Neural progenitor cell (in vitro differentiated cells): ENCODE measurements around the gene SGSM2. TPM values are rescaled to one million over a fixed set of nuclear protein-coding genes. Genes with fewer than 3 reads are reported as not detected.

Experiments used
- DNase-seq: peaks from one replicate; pipeline ENCODE4 v3.0.0-alpha.2; 2016; ENCODE audit warnings: low spot score
- H2AFZ ChIP-seq: fragments of 200-600 bp; sonication (generic); replicated peaks from 2 replicates; pipeline ENCODE4 v1.6.1; 2016; ENCODE audit warnings: antibody characterized with exemption
- H3F3A ChIP-seq: fragments of 200-600 bp; sonication (generic); 2 replicates; pipeline ENCODE4 v1.6.1; 2016; ENCODE audit warnings: antibody characterized with exemption, low read depth
- H3K27ac ChIP-seq: fragments of 200-600 bp; sonication (generic); 2 replicates; pipeline ENCODE4 v1.5.1; 2016; ENCODE audit warnings: mild to moderate bottlenecking
- H3K27me3 ChIP-seq: fragments of 200-600 bp; sonication (generic); 2 replicates; pipeline ENCODE4 v1.6.1; 2016; ENCODE audit warnings: mild to moderate bottlenecking, moderate library complexity
- H3K36me3 ChIP-seq: fragments of 200-600 bp; sonication (generic); 2 replicates; pipeline ENCODE4 v1.5.1; 2016
- H3K4me1 ChIP-seq: fragments of 200-600 bp; sonication (generic); 2 replicates; pipeline ENCODE4 v1.6.1; 2016; ENCODE audit warnings: mixed run types
- H3K4me2 ChIP-seq: fragments of 200-600 bp; sonication (generic); 2 replicates; pipeline ENCODE4 v1.6.1; 2016
- H3K4me3 ChIP-seq: fragments of 200-600 bp; sonication (generic); 2 replicates; pipeline ENCODE4 v1.5.1; 2016
- H3K79me2 ChIP-seq: fragments of 200-600 bp; sonication (generic); 2 replicates; pipeline ENCODE4 v1.6.1; 2016; ENCODE audit warnings: low read depth
- H3K9ac ChIP-seq: fragments of 200-600 bp; sonication (generic); 2 replicates; pipeline ENCODE4 v1.6.1; 2016
- H3K9me3 ChIP-seq: fragments of 200-600 bp; sonication (generic); 2 replicates; pipeline ENCODE4 v1.5.1; 2016; ENCODE audit warnings: low read depth
- H4K20me1 ChIP-seq: fragments of 200-600 bp; sonication (generic); 2 replicates; pipeline ENCODE4 v1.6.1; 2016; ENCODE audit warnings: low read depth
- H3K27ac Mint-ChIP-seq: 3 replicates; pipeline ENCODE4 v1.8.0; 2021; ENCODE audit warnings: mixed read lengths
- H3K27me3 Mint-ChIP-seq: 2 replicates; pipeline ENCODE4 v1.8.0; 2022; ENCODE audit warnings: low read depth, mild to moderate bottlenecking, inconsistent platforms, moderate library complexity, mixed read lengths; ENCODE audit not compliant: insufficient read depth
- H3K36me3 Mint-ChIP-seq: 3 replicates; pipeline ENCODE4 v1.8.0; 2021; ENCODE audit warnings: mixed read lengths
- H3K4me1 Mint-ChIP-seq: 3 replicates; pipeline ENCODE4 v1.8.0; 2021; ENCODE audit warnings: mixed read lengths
- H3K4me3 Mint-ChIP-seq: 3 replicates; pipeline ENCODE4 v1.8.0; 2021; ENCODE audit warnings: mild to moderate bottlenecking, moderate library complexity, mixed read lengths
- H3K9me3 Mint-ChIP-seq: 3 replicates; pipeline ENCODE4 v1.8.0; 2020; ENCODE audit warnings: mixed read lengths
- CTCF ChIP-seq: fragments of 200-600 bp; sonication (generic); IDR thresholded peaks from 2 replicates; pipeline ENCODE4 v1.5.1; 2017; ENCODE audit warnings: antibody characterized with exemption, mild to moderate bottlenecking
- EZH2 ChIP-seq: fragments of 200-600 bp; sonication (generic); IDR thresholded peaks from 2 replicates; pipeline ENCODE4 v1.6.1; 2017; ENCODE audit warnings: antibody characterized with exemption, mild to moderate bottlenecking, moderate library complexity
- EZH2phosphoT487 ChIP-seq: fragments of 200-600 bp; sonication (generic); IDR thresholded peaks from 2 replicates; pipeline ENCODE4 v1.6.1; 2017; ENCODE audit warnings: antibody characterized with exemption
- total RNA-seq: library from RNA; depleted of rRNA; stranded (reverse); fragments of >200 nt; gene quantifications from 2 replicates; pipeline ENCODE4 v1.2.3, GENCODE V29; 2015; ENCODE audit warnings: low replicate concordance

Gene SGSM2
- total RNA-seq, 1 donor from 2014 or later, result 39.0 TPM

- Histone ChIP-seq H3K4me3 (no peak overlapping the region), H4K20me1 (no peaks in the 10 kb centered on the region), H3K79me2 (no peaks in the 10 kb centered on the region), H3K27ac (no peak overlapping the region), H2AFZ (no peak overlapping the region), H3F3A (peaks cover 4% of the 10 kb centered on the region), H3K4me2 (no peak overlapping the region), H3K4me1 (no peaks in the 10 kb centered on the region), H3K9ac (no peak overlapping the region), H3K9me3 (no peaks in the 10 kb centered on the region), H3K27me3 (no peaks in the 10 kb centered on the region), H3K36me3 (no peaks in the 10 kb centered on the region)
- Mint-ChIP-seq H3K27ac (no peak overlapping the region), H3K4me1 (peaks cover 14% of the 10 kb centered on the region), H3K27me3 (peaks cover under 1% of the 10 kb centered on the region), H3K9me3 (no peaks in the 10 kb centered on the region), H3K4me3 (no peak overlapping the region), H3K36me3 (peaks cover 6% of the 10 kb centered on the region)
- DNase-seq, result no peak
- TF ChIP-seq EZH2 (no peak), EZH2phosphoT487 (no peak), CTCF (no peak)
Observed at GRCh38 chr17:2362016-2362415, 24.7 kb downstream of the SGSM2 start.

GRCh38 chr17:2362416-2362815 is 25.1 kb downstream of the SGSM2 start:
- Mint-ChIP-seq H3K27ac (no peak overlapping the region), H3K9me3 (no peaks in the 10 kb centered on the region), H3K36me3 (peaks cover 6% of the 10 kb centered on the region), H3K4me1 (peaks cover 15% of the 10 kb centered on the region), H3K27me3 (peaks cover 2% of the 10 kb centered on the region), H3K4me3 (no peak overlapping the region)
- no peak overlapping the region for H3K4me3 ChIP-seq
- no peak overlapping the region for H3K9ac ChIP-seq
- H3K27me3 ChIP-seq, result no peaks in the 10 kb centered on the region
- H4K20me1 ChIP-seq, result no peaks in the 10 kb centered on the region
- no peaks in the 10 kb centered on the region for H3K9me3 ChIP-seq
- no peaks in the 10 kb centered on the region for H3K4me1 ChIP-seq
- no peaks in the 10 kb centered on the region for H3K79me2 ChIP-seq
- no peak for TF ChIP-seq EZH2phosphoT487
- TF ChIP-seq EZH2, result no peak
- TF ChIP-seq CTCF, result no peak
- no peaks in the 10 kb centered on the region for H3K36me3 ChIP-seq
- H3K4me2 ChIP-seq, result no peak overlapping the region
- H3F3A ChIP-seq, result peaks cover 4% of the 10 kb centered on the region
- no peak overlapping the region for H3K27ac ChIP-seq
- H2AFZ ChIP-seq, result no peak overlapping the region
- DNase-seq, result no peak

- H3K9ac ChIP-seq, result no peak overlapping the region
- no peaks in the 10 kb centered on the region for H4K20me1 ChIP-seq
- peaks cover 2% of the 10 kb centered on the region for H3K27me3 Mint-ChIP-seq
- no peaks in the 10 kb centered on the region for H3K4me1 ChIP-seq
- peaks cover 4% of the 10 kb centered on the region for H3F3A ChIP-seq
- no peak overlapping the region for H3K27ac ChIP-seq
- H3K36me3 ChIP-seq, result no peaks in the 10 kb centered on the region
- H3K27me3 ChIP-seq, result no peaks in the 10 kb centered on the region
- H3K9me3 Mint-ChIP-seq, result no peaks in the 10 kb centered on the region
- peaks cover 15% of the 10 kb centered on the region for H3K4me1 Mint-ChIP-seq
- no peak for DNase-seq
- no peak overlapping the region for H3K4me2 ChIP-seq
- no peaks in the 10 kb centered on the region for H3K9me3 ChIP-seq
- no peak overlapping the region for H3K27ac Mint-ChIP-seq
- no peaks in the 10 kb centered on the region for H3K79me2 ChIP-seq
- no peak overlapping the region for H3K4me3 Mint-ChIP-seq
- H3K4me3 ChIP-seq, result no peak overlapping the region
- H3K36me3 Mint-ChIP-seq, result peaks cover 4% of the 10 kb centered on the region
- no peak for TF ChIP-seq EZH2
- TF ChIP-seq CTCF, result no peak
- no peak overlapping the region for H2AFZ ChIP-seq
Observed at GRCh38 chr17:2362881-2363280, 25.6 kb downstream of the SGSM2 start.

- H3K36me3 Mint-ChIP-seq, result peaks cover 4% of the 10 kb centered on the region
- no peak for DNase-seq
- H3K27me3 Mint-ChIP-seq, result peaks cover 2% of the 10 kb centered on the region
- H3K4me1 Mint-ChIP-seq, result peaks cover 15% of the 10 kb centered on the region
- H3K36me3 ChIP-seq, result no peaks in the 10 kb centered on the region
- H3K4me2 ChIP-seq, result no peak overlapping the region
- no peak for TF ChIP-seq EZH2
- no peak for TF ChIP-seq CTCF
- TF ChIP-seq EZH2phosphoT487, result no peak
- no peak overlapping the region for H3K4me3 ChIP-seq
- H3K79me2 ChIP-seq, result no peaks in the 10 kb centered on the region
- H3K27ac ChIP-seq, result no peak overlapping the region
- H3K4me3 Mint-ChIP-seq, result no peak overlapping the region
- no peaks in the 10 kb centered on the region for H3K4me1 ChIP-seq
- H2AFZ ChIP-seq, result no peak overlapping the region
- no peaks in the 10 kb centered on the region for H4K20me1 ChIP-seq
- H3K9ac ChIP-seq, result no peak overlapping the region
- H3K27ac Mint-ChIP-seq, result no peak overlapping the region
- H3F3A ChIP-seq, result peaks cover 4% of the 10 kb centered on the region
- H3K27me3 ChIP-seq, result no peaks in the 10 kb centered on the region
- no peaks in the 10 kb centered on the region for H3K9me3 Mint-ChIP-seq
- no peaks in the 10 kb centered on the region for H3K9me3 ChIP-seq
Observed at GRCh38 chr17:2363318-2363717, 26.0 kb downstream of the SGSM2 start.
